ENCODE data around the gene THAP8. TPM values are rescaled to one million over a fixed set of nuclear protein-coding genes. Genes with fewer than 3 reads are reported as not detected.

The THAP8 gene
- total and polyA plus RNA-seq, 2 experiments from 2014 or later = 18.9 to 24.8 TPM

DNA sequence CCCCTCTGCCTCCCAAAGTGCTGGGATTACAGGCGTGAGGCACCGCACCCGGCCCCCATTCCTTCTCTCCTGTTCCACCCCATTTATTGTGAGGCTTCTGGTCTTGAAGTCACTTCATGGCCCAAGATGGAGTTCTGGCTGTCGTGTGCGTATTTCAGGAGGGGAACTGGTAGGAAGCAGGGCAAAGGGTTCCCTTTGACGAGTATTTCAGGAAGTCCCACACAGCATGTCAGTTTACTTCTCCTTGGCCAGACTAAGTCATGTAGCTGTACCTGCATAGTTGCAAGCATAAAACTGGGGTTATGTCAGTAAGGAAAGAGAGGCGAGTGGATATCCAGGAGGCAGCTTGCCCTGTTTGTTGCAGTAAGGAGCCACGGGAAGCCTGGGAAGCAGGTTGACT, 10.7 kb upstream of the THAP8 start:
- Histone ChIP-seq H3K4me3 (no peak overlapping the region), H3K27ac (no peak overlapping the region), H3K4me1 (ENCODE audit: low read depth) (no peaks in the 10 kb centered on the region), H3K36me3 (no peaks in the 10 kb centered on the region), H3K27me3 (no peaks in the 10 kb centered on the region), H3K9me3 (ENCODE audit: low read depth) (no peaks in the 10 kb centered on the region)
- TF ChIP-seq, protein P1, sequence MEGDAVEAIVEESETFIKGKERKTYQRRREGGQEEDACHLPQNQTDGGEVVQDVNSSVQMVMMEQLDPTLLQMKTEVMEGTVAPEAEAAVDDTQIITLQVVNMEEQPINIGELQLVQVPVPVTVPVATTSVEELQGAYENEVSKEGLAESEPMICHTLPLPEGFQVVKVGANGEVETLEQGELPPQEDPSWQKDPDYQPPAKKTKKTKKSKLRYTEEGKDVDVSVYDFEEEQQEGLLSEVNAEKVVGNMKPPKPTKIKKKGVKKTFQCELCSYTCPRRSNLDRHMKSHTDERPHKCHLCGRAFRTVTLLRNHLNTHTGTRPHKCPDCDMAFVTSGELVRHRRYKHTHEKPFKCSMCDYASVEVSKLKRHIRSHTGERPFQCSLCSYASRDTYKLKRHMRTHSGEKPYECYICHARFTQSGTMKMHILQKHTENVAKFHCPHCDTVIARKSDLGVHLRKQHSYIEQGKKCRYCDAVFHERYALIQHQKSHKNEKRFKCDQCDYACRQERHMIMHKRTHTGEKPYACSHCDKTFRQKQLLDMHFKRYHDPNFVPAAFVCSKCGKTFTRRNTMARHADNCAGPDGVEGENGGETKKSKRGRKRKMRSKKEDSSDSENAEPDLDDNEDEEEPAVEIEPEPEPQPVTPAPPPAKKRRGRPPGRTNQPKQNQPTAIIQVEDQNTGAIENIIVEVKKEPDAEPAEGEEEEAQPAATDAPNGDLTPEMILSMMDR (IDR thresholded peaks at IDR 0.05; ENCODE audit: low read depth, low read length) = no peak
- DNase-seq (ENCODE audit: low read depth in 1 of 2, low spot score in 1 of 2) = no peak

DNA sequence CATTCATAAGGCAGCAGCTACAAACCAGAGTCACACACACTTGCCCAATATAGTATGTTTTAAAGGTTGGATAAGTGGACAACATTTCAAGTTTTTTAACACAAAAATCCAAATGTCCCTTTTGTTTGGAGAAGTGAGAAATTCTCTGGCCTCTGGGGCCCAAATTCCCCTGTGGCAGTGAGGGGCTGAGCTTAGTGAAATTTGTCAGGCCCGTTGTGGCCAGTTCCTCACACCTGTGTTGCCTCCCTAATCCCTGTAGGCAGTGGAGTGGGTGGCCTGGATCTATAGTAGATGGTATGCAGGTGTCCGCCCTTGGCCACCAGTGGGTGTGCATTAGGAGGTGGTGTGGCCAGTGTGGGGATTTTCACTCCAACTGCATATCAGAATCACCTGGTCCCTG, 7.3 kb upstream of the THAP8 start:
- no peaks in the 10 kb centered on the region for H3K36me3 ChIP-seq
- DNase-seq (ENCODE audit: low read depth in 1 of 2, low spot score in 1 of 2) = no peak
- no peak overlapping the region for H3K4me3 ChIP-seq
- H3K27me3 ChIP-seq = no peaks in the 10 kb centered on the region
- no peak overlapping the region for H3K27ac ChIP-seq
- TF ChIP-seq, protein P1 (IDR thresholded peaks at IDR 0.05; ENCODE audit: low read depth, low read length) = no peak
- H3K9me3 ChIP-seq (ENCODE audit: low read depth) = no peaks in the 10 kb centered on the region
- no peaks in the 10 kb centered on the region for H3K4me1 ChIP-seq (ENCODE audit: low read depth)

DNA sequence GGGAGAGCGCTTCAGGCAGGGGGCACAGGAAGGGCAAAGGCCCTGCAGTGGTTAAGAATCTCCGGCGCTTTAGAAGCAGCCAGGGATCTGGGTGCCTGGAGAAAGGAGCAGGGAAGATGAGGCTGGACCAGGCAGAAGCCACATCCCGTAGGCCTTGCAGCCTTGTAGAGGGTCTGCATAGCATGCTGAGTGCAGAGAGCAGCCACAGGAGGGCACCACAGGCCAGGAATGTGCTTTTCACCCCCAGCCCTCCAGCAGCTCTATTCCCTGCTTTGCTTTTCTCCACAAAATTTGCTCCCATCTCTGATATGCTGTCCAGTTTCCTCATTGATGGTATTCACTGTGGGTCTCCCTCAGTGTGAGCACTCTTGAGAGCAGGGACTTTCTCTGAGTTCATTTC, 6.3 kb upstream of the THAP8 start:
- peak; percentile 70 to 80 for DNase-seq (ENCODE audit: low read depth in 1 of 2, low spot score in 1 of 2)
- Histone ChIP-seq H3K4me3 (no peak overlapping the region), H3K27me3 (no peaks in the 10 kb centered on the region), H3K27ac (no peak overlapping the region), H3K4me1 (ENCODE audit: low read depth) (no peaks in the 10 kb centered on the region), H3K36me3 (no peaks in the 10 kb centered on the region), H3K9me3 (ENCODE audit: low read depth) (no peaks in the 10 kb centered on the region)
- TF ChIP-seq, protein P1 (IDR thresholded peaks at IDR 0.05; ENCODE audit: low read depth, low read length) = peak; percentile 70

DNA sequence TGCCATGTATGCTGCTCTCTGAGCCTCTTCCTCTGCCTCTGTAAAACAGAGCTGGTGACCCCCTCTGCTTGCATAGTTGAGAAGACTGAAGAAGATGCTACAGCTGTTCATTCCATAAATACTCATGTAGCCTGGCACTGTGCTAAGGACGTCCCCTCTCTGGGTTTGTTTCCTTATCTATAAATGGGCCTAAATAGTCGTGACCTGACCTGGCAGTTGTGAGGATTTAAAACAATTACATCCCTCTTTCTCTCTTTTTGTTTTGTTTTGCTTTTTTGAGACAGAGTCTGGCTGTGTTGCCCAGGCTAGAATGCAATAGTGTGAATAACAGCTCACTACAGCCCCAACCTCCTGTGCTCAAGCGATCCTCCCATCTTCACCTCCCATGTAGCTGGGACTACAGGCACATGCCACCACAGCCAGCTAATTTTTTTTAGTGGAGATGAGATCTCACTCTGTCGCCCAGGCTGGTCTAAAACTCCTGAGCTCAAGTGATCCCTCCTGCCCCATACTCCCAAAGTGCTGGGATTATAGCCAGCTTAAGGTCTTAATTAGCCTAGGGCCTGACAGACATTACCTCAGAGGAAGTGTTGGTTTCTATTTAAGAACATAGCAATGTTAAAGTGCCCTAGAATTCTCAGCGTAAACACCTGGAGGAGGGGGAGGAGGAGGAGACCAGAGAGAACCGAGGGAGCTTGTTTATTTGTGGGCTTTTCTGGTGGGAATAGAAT, 5.3 kb upstream of the THAP8 start:
- no peak for DNase-seq (ENCODE audit: low read depth in 1 of 2, low spot score in 1 of 2)
- H3K27ac ChIP-seq = no peak overlapping the region
- TF ChIP-seq, protein P1 (IDR thresholded peaks at IDR 0.05; ENCODE audit: low read depth, low read length) = no peak
- no peaks in the 10 kb centered on the region for H3K27me3 ChIP-seq
- no peak overlapping the region for H3K4me3 ChIP-seq
- no peaks in the 10 kb centered on the region for H3K4me1 ChIP-seq (ENCODE audit: low read depth)
- no peaks in the 10 kb centered on the region for H3K36me3 ChIP-seq
- no peaks in the 10 kb centered on the region for H3K9me3 ChIP-seq (ENCODE audit: low read depth)

DNA sequence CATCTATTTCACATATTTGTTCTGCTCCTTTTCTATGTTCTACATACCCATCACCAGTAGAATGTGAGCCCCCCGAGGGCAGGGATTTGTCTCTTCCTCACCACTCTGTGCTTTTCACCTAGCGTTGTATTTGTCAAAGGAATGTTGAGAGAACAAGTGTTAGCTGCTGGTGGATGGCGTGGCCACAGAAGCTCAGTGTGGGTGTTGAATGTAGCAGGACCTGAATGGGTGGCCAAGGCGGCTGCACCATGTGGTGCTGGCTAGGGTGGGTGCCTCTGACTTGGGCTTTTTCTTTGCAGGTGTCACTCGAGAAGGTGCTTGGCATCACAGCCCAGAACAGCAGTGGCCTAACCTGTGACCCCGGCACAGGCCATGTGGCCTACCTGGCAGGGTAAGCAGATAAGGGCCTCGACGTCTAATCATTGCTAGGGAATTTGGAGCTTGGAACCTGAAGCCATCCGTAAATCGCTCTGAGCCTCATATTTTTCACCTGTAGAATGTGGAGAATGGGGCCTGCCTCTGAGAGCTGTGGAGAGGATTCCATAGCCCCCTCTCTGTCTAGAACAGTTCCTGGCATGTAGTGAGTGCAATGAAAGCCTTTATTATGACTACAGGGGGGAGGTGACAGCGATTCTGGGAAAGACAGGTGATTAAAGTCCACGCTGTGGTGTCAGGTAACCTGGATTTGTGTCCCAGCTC, 4.5 kb upstream of the THAP8 start:
- Histone ChIP-seq H3K27me3 (no peaks in the 10 kb centered on the region), H3K27ac (no peak overlapping the region), H3K9me3 (ENCODE audit: low read depth) (no peaks in the 10 kb centered on the region), H3K4me1 (ENCODE audit: low read depth) (no peaks in the 10 kb centered on the region), H3K36me3 (no peaks in the 10 kb centered on the region), H3K4me3 (no peak overlapping the region)
- DNase-seq (ENCODE audit: low read depth in 1 of 2, low spot score in 1 of 2) = no peak
- TF ChIP-seq, protein P1 (IDR thresholded peaks at IDR 0.05; ENCODE audit: low read depth, low read length) = no peak
